OCI-LY3 (cell line): ENCODE data around the gene COMMD3.

Experiments used
- H2AFZ ChIP-seq: fragments of 200-600, 300-600 bp; shearing (Covaris generic); 2 replicates; pipeline ENCODE4 v1.6.0; 2014; ENCODE audit warnings: antibody characterized with exemption, low read depth, low read length
- H3K27ac ChIP-seq: fragments of 200-600, 300-600 bp; sonication (generic); 2 replicates; pipeline ENCODE4 v1.5.1; 2014; ENCODE audit warnings: mild to moderate bottlenecking, low read length, moderate library complexity, mixed read lengths
- H3K27me3 ChIP-seq: fragments of 200-600, 300-600 bp; sonication (generic); 2 replicates; pipeline ENCODE4 v1.6.1; 2014; ENCODE audit warnings: low read depth, low read length, mixed read lengths
- H3K36me3 ChIP-seq: fragments of 200-600, 300-600 bp; sonication (generic); replicated peaks from 2 replicates; pipeline ENCODE3; 2014; ENCODE audit warnings: low read depth, low read length, mixed read lengths
- H3K4me1 ChIP-seq: fragments of 300-600, 200-600 bp; sonication (generic); 2 replicates; pipeline ENCODE4 v1.6.1; 2014; ENCODE audit warnings: low read length, mixed read lengths
- H3K4me2 ChIP-seq: fragments of 200-600, 300-600 bp; sonication (generic); 2 replicates; pipeline ENCODE4 v1.6.1; 2014; ENCODE audit warnings: low read length, mixed read lengths
- H3K4me3 ChIP-seq: fragments of 300-600, 200-600 bp; sonication (generic); 2 replicates; pipeline ENCODE4 v1.5.1; 2014; ENCODE audit warnings: antibody characterized with exemption, mild to moderate bottlenecking, low read length, moderate library complexity
- H3K79me2 ChIP-seq: fragments of 300-600, 200-600 bp; shearing (Covaris generic); 2 replicates; pipeline ENCODE4 v1.6.1; 2014; ENCODE audit warnings: mild to moderate bottlenecking, low read length, mixed read lengths
- H3K9ac ChIP-seq: fragments of 300-600, 200-600 bp; shearing (Covaris generic); 2 replicates; pipeline ENCODE4 v1.6.0; 2014; ENCODE audit warnings: mild to moderate bottlenecking, low read length, moderate library complexity
- H3K9me3 ChIP-seq: fragments of 200-600, 300-600 bp; shearing (Covaris generic); 2 replicates; pipeline ENCODE4 v1.6.1; 2014; ENCODE audit warnings: low read length, mixed read lengths; ENCODE audit not compliant: insufficient read depth
- H4K20me1 ChIP-seq: fragments of 200-600, 300-600 bp; sonication (generic); 2 replicates; pipeline ENCODE4 v1.6.1; 2016; ENCODE audit warnings: low read length, mixed read lengths; ENCODE audit not compliant: insufficient read depth
- EZH2phosphoT487 ChIP-seq: fragments of 200-600 bp; shearing (Covaris generic); IDR thresholded peaks from 2 replicates; pipeline ENCODE4 v1.6.1; 2018; ENCODE audit warnings: antibody characterized with exemption, mixed run types, low read depth
- TF ChIP-seq, protein P1 (sequence below): fragments of 200-600, 300-600 bp; sonication (generic); IDR thresholded peaks from 2 replicates; pipeline ENCODE4 v1.5.1; 2014; ENCODE audit warnings: antibody characterized with exemption, low read length, low read depth

COMMD3 gene

GRCh38 chr10:22280078-22280477, 36.1 kb upstream of the COMMD3 start:
- Histone ChIP-seq H3K27me3 (no peaks in the 10 kb centered on the region), H3K79me2 (no peaks in the 10 kb centered on the region), H3K36me3 (no peaks in the 10 kb centered on the region), H2AFZ (no peak overlapping the region), H3K9me3 (no peaks in the 10 kb centered on the region), H3K4me1 (no peaks in the 10 kb centered on the region), H3K4me2 (no peak overlapping the region), H3K27ac (no peak overlapping the region), H3K4me3 (no peak overlapping the region), H4K20me1 (no peaks in the 10 kb centered on the region), H3K9ac (no peak overlapping the region)
- TF ChIP-seq, protein P1, sequence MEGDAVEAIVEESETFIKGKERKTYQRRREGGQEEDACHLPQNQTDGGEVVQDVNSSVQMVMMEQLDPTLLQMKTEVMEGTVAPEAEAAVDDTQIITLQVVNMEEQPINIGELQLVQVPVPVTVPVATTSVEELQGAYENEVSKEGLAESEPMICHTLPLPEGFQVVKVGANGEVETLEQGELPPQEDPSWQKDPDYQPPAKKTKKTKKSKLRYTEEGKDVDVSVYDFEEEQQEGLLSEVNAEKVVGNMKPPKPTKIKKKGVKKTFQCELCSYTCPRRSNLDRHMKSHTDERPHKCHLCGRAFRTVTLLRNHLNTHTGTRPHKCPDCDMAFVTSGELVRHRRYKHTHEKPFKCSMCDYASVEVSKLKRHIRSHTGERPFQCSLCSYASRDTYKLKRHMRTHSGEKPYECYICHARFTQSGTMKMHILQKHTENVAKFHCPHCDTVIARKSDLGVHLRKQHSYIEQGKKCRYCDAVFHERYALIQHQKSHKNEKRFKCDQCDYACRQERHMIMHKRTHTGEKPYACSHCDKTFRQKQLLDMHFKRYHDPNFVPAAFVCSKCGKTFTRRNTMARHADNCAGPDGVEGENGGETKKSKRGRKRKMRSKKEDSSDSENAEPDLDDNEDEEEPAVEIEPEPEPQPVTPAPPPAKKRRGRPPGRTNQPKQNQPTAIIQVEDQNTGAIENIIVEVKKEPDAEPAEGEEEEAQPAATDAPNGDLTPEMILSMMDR: no peak
- TF ChIP-seq EZH2phosphoT487: no peak

DNA sequence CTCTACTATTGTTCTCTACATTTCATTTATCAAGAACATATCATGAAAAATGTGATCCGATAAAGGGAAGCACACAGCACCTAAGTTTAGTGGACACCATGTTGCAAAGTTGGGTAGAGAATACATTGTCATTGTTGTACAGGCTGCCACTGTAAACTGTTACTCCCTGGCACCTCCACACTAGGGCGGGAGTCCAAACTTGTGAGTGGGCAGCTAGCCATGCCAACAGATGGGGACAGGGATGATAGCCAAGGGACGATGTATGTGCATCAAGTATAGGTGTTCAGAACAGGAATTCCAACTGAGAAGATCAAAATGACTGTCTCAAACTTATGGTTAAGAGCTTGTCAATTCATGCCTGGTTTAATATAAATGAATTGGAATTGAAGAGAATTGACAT, 31.1 kb upstream of the COMMD3 start:
- no peak overlapping the region for H3K4me2 ChIP-seq
- H4K20me1 ChIP-seq: no peaks in the 10 kb centered on the region
- H3K27me3 ChIP-seq: no peaks in the 10 kb centered on the region
- TF ChIP-seq, protein P1: no peak
- no peaks in the 10 kb centered on the region for H3K79me2 ChIP-seq
- H3K4me3 ChIP-seq: no peak overlapping the region
- no peak overlapping the region for H2AFZ ChIP-seq
- no peaks in the 10 kb centered on the region for H3K4me1 ChIP-seq
- H3K27ac ChIP-seq: no peak overlapping the region
- no peaks in the 10 kb centered on the region for H3K9me3 ChIP-seq
- no peak overlapping the region for H3K9ac ChIP-seq
- no peaks in the 10 kb centered on the region for H3K36me3 ChIP-seq

- Histone ChIP-seq H3K4me3 (no peak overlapping the region), H3K27me3 (no peaks in the 10 kb centered on the region)
- TF ChIP-seq, protein P1: no peak
- TF ChIP-seq EZH2phosphoT487: no peak
These were observed 22.3 kb upstream of the COMMD3 start for GRCh38 chr10:22293747-22294404.

GRCh38 chr10:22294694-22295093, 21.5 kb upstream of the COMMD3 start:
- Histone ChIP-seq H3K36me3 (no peaks in the 10 kb centered on the region), H3K9me3 (no peaks in the 10 kb centered on the region), H3K27ac (no peak overlapping the region), H3K4me2 (no peak overlapping the region), H3K4me3 (no peak overlapping the region), H3K4me1 (no peaks in the 10 kb centered on the region), H3K9ac (no peak overlapping the region), H3K27me3 (no peaks in the 10 kb centered on the region), H2AFZ (no peak overlapping the region), H3K79me2 (no peaks in the 10 kb centered on the region), H4K20me1 (no peaks in the 10 kb centered on the region)
- TF ChIP-seq, protein P1: no peak
- TF ChIP-seq EZH2phosphoT487: no peak

More at GRCh38 chr10:22293747-22294404, 22.3 kb upstream of the COMMD3 start:
- no peaks in the 10 kb centered on the region for H3K36me3 ChIP-seq
- no peaks in the 10 kb centered on the region for H3K9me3 ChIP-seq
- H3K79me2 ChIP-seq: no peaks in the 10 kb centered on the region
- H2AFZ ChIP-seq: no peak overlapping the region
- H3K9ac ChIP-seq: no peak overlapping the region
- H3K4me1 ChIP-seq: no peaks in the 10 kb centered on the region
- no peak overlapping the region for H3K27ac ChIP-seq
- no peaks in the 10 kb centered on the region for H4K20me1 ChIP-seq
- H3K4me2 ChIP-seq: no peak overlapping the region
